HG03196 (cell line): ENCODE results near the gene CMTM8.

ENCODE experiments used
- ATAC-seq: cut with Tn5 transposase; IDR thresholded peaks from one replicate; pipeline ENCODE4 v1.9.1; 2021; ENCODE audit not compliant: unreplicated experiment

The CMTM8 gene

GRCh38 chr3:32334675-32335074 lies 96.2 kb downstream of the CMTM8 start:
- no peak for ATAC-seq

- no peak for ATAC-seq
These were observed 97.1 kb downstream of the CMTM8 start for GRCh38 chr3:32335365-32336112.

DNA sequence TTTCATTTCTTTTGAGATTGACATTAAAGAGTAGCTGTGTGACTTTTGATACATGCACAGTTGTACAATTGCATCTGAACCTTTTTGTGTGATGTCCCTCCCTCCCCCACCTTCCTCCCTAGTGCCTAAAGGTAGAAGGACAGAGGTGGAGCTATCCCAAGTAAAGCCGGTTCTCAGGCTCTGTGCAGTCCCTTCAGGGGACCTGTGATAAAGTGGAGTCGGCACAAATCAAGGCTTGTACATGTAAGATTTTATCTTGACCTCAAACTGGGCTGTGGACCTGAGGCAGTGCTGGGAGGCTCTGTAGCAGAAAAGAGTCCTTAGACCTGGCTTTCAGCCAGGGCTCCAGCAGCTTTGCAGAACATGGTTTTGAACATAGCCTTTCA lies 97.6 kb downstream of the CMTM8 start:
- no peak for ATAC-seq

- ATAC-seq: no peak
These were observed 99.0 kb downstream of the CMTM8 start for GRCh38 chr3:32337505-32337904.

DNA sequence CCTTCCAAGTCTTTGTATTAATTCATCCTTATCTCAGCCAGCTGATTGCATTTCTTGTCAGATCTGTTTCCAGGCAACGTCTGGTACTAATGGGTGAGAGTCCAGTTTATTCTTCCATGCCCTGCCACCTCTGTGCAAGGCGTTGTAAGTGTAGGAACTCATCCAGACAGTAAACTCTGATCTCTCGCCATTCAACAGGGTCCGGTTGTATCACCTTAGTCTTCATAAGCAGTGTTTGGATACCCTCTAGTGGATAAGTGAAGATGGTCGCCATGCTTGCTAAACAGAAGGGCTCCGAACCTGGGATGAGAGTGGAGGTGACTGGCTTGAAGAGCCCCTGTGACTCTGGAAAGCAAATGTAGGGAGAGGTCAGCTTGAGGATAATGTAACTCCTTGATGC lies 101.6 kb downstream of the CMTM8 start:
- no peak for ATAC-seq

DNA sequence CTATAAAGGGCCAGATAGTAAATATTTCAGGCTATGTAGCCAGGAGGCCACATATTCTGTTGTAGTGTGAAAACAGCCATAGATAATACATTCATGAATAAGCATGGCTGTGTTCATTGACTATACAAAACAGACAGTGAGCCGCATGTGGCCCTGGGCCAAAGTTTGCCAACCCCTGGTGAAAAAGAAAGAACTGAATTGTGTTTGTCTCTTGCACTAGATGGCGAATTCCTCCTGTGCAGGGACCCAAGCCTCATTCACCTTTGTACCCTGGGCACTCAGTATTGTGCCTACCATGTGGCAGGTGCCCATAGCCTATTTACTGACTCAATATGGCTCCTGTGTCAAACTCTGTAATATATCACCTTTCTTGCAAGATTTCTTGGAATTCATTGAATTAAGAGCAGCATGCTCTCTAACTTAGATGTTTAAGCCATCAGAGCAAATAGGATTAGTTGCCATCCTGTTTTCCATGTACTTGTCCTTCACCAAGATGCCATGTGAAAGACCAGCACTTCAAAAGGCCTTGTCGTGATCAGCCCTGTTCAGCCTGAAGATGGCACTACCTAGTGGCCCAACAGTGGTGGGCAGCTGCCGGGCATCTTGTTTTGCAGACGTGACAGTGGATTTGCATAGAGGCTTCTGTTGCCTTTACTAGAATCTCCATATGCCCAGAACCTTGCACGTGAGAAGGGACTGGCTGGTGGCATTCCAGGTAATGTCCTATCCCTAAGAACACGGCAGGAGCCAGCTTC lies 102.3 kb downstream of the CMTM8 start:
- no peak for ATAC-seq

DNA sequence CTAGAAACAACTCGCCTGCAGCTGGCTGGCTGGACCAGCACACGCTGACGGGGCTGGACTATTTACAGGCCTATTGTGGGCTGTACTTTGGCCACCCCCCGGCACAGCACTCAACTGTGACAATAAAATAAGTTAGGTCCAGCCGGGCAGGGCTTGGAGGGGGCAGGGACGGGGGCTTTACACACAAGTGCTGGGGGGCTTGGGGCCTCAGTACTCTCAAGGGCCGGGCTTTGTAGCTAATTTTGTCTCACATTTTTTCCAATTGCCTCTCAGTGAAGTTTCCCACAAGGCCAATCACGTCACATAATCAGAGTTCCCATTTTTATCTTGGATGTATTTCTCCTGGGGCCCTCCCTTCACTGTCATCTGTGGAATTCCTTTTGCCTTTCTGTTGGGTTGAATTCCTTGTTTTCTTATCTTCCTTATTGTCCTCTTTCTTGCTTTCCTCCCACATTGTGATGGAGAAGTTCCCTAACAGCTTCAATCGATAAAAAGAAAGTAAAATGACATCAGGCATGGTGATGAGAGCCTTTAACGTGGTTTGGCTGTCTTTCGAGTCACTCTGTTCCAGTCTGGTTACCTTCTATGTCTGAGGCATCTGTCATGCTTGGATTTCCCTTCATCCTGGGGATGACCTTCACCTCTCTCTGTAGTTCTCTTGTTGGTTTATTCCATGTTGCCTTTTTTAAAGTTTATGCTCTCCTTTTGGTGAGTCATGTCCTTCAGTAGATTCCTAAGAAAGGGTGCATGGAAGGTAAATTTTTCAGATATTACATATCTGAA lies 109.1 kb downstream of the CMTM8 start:
- no peak for ATAC-seq

DNA sequence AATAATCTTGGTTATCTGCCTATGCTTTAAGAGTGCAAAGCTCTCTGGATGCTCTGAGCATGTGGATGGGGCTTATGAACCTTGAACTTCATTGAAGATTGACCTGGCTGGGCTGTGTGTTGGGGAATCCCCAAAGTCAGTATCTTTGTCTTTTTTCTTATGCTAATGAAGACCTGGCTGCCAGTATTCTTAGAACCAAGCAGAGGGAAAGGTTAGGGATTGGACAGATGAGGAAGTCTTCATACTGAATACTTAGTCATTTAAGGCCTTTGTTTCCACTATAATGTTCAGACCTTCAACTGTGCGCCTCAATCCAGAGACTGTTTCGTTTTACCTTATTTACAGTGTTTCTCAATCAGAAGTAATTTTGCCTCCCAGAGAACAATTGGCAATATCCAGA lies 110.7 kb downstream of the CMTM8 start:
- ATAC-seq: no peak

DNA sequence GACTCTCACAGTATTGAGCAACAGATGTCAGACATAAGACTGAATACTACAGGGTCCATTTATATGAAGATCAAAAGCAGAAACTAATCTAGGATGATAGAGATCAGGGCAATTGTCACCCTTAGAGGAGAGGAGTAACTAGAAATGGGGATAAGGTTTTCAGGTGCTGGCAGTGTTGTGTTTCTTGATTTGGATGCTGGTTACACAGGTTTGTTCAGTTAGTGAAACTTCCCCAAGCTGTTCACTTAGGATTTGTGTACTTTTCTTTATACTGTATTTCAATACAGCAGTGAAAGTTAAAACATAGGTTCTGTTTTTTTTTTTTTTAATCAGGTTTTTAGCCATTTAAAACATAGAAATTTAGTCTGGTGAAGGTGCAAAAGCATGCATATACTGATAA lies 114.1 kb downstream of the CMTM8 start:
- ATAC-seq: no peak

GRCh38 chr3:32353351-32353750 lies 114.9 kb downstream of the CMTM8 start:
- no peak for ATAC-seq

DNA sequence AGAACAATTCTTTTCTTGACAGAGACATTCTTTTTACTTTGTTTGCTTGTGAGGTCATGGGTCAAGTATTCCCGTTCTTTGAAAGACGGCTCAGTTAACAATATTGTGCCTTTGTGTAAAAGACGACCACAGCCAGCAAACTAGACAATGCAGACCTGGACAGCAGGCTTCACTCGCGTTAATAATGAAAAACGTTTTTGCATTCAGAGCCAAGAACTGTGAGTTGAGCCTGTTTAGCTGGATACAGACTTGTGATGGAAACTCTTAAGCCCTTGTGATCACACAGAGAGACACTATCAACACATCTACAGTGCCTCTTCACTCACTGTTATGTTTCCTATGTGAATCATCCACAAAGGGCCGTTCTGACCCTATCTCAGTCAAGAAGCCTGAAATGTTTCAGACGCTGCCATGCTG lies 115.9 kb downstream of the CMTM8 start:
- ATAC-seq: no peak

GRCh38 chr3:32355751-32356291 lies 117.3 kb downstream of the CMTM8 start:
- ATAC-seq: no peak

DNA sequence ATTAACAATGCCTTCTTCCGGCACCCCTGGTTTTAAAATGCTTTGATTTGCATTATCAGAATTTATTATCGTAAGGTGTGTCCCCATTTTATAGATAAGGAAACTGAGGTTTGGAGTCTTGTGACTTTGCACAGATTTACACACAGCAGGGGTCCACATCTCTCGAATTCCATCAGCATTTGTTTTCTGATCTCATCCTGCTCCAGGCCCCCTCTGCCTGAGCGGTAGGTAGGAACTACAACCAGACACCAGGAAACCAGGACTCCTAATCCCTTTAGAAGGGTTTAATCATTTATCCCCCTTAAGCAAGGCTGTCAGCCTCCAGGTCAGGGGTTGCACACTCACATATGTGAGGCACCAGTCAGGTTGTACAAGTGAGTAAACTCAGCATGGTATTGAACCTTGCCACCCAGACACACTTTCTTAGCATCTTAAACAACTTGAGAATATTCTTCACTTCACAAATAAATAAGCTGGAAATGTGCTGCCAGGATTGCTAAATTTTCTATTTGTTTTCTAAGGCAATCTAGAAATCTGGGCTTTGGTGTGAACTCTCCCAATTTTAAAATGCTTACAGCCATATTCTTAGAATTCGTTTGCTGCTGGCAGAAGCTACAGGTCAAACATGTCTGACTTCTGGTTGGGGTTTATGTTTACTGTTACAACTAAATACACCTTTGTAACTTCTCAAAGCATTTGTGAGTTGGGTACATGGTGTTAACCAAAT lies 121.4 kb downstream of the CMTM8 start:
- no peak for ATAC-seq

DNA sequence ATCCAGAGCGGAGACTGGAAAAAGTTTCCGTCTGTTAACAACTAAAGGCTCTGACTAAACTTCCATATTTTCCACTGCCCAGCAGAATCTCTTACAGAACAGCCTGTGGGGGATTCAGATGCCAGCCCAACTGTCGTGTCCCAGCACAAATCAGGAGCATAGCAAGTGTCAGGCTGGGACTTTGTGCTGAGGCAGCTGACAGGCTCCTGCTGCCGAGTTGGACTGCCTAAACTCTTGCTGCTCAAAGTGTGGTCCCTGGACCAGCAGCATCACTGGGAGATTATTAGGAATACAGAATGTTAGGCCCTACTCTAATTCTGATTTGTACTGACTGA lies 122.0 kb downstream of the CMTM8 start:
- no peak for ATAC-seq

GRCh38 chr3:32366638-32367397 lies 128.3 kb downstream of the CMTM8 start:
- no peak for ATAC-seq

DNA sequence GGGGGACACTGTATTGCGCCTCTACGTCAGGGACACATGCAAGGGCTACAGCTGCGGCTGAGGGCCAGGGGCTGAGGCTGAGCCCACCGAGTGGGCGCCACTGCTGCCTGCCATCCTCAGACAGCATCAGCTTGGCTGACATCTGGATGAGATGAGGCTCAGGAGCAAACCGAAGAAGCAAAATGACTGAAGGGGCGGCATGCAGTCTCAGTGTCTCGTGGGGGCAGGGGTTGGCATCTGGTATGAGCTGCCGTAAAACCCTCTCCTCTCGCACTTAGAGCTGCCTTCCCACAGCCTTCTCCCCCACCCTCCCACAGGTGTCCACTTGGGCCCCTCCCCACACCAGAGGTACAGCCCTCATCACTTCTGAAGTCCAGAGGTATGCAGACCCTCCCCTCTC lies 129.0 kb downstream of the CMTM8 start:
- ATAC-seq: no peak

- ATAC-seq: no peak
These were observed 133.2 kb downstream of the CMTM8 start for GRCh38 chr3:32371461-32372212.

DNA sequence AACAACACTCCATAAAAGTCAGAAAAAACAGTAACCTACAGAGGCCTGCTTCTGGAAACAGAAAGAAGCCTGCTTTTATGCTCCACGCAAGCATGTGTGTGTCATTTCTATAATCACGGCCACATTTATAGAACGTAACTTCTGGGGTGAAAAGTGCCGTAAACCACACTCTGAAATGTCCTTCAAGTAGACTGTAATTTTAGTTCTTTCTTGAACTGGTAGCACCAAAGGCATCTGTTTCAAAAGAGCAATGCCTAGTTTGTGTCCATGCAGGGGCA lies 133.7 kb downstream of the CMTM8 start:
- no peak for ATAC-seq

- ATAC-seq: no peak
These were observed 134.8 kb downstream of the CMTM8 start for GRCh38 chr3:32373276-32373675.

- ATAC-seq: no peak
These were observed 135.4 kb downstream of the CMTM8 start for GRCh38 chr3:32373844-32374243.
